Lower leg skin (tissue), 4 donors: Measurements from ENCODE around the gene KIF7. TPM values are rescaled to one million over a fixed set of nuclear protein-coding genes. Genes with fewer than 3 reads are reported as not detected.
A peak's percentile ranks its signal among the peaks of the same experiment; 100 is the strongest.

Experiments
- DNase-seq, 2 donors: peaks; one replicate each; pipeline ENCODE4 v3.0.0-alpha.2; 2019; ENCODE audit warnings: low spot score in 2 of 2
- H3K4me3 ChIP-seq: fragments of 200-600 bp; sonication (generic); 2 replicates; pipeline ENCODE4 v1.5.1; 2017; ENCODE audit warnings: mild to moderate bottlenecking, low read depth; ENCODE audit not compliant: poor library complexity, severe bottlenecking
- CTCF ChIP-seq, 3 donors: fragments of 450-650 bp; IDR thresholded peaks; one replicate each; pipeline ENCODE4 v1.5.1; 2016; ENCODE audit warnings: antibody characterized with exemption in 3 of 3, mild to moderate bottlenecking in 3 of 3, moderate library complexity in 2 of 3
- POLR2A ChIP-seq, 2 donors: fragments of 450-650 bp; IDR thresholded peaks; one replicate each; pipeline ENCODE4 v1.6.1; 2016 to 2017; ENCODE audit warnings: antibody characterized with exemption in 2 of 2, mild to moderate bottlenecking in 1 of 2, moderate library complexity in 1 of 2
- WGBS, 2 donors: methylation state at CpG; one replicate each; pipeline ENCODE4 v1.1.5; 2018; 5-methylcytosine and 5-hydroxymethylcytosine counted together
- intact Hi-C: fragments of 100-400 bp; cut with DNase I; formaldehyde crosslinking; loops from one replicate; pipeline ENCODE4 v1.15.0; 2023; ENCODE audit warnings: low total_unique reads
- total RNA-seq, 4 donors: library from RNA; depleted of rRNA; stranded (reverse); fragments of >200 nt; gene quantifications; one replicate each; pipeline ENCODE4 v1.1.0, GENCODE V29; 2016

The KIF7 gene
- total RNA-seq, 4 donors from 2014 or later: 1.3 to 3.7 (median 1.9) TPM

GRCh38 chr15:89679212-89679611 lies 23.9 kb upstream of the KIF7 start, which contains the start of gene PLIN1:
TSS of gene PLIN1 (minus strand) at chr15:89679367. CDS start at chr15:89677489, 1,878 bp downstream.
- no peak within 1 kb of the TSS for H3K4me3 ChIP-seq
- no peak for TF ChIP-seq POLR2A (IDR thresholded peaks at IDR 0.05)
- TF ChIP-seq CTCF (IDR thresholded peaks at IDR 0.05): no peak
- no peak for DNase-seq
- intact Hi-C loops: no loop called here
- 93% methylated on average over 2 of the region's 2 CpGs for WGBS, 2 donors

- 94 to 100% methylated on average over 1 of the region's 1 CpG for WGBS, 2 donors
- no peak overlapping the region for H3K4me3 ChIP-seq
These were observed 22.1 kb upstream of the KIF7 start for GRCh38 chr15:89677381-89677780.

GRCh38 chr15:89675606-89676005 lies 20.3 kb upstream of the KIF7 start:
- no peak overlapping the region for H3K4me3 ChIP-seq
- 78 to 83% methylated on average over 6 of the region's 6 CpGs for WGBS, 2 donors
- TF ChIP-seq CTCF (IDR thresholded peaks at IDR 0.05): no peak
- no peak for TF ChIP-seq POLR2A (IDR thresholded peaks at IDR 0.05)
- intact Hi-C loops: no loop called here
- no peak for DNase-seq

More at GRCh38 chr15:89677381-89677780, 22.1 kb upstream of the KIF7 start:
- DNase-seq: no peak
- TF ChIP-seq POLR2A (IDR thresholded peaks at IDR 0.05): no peak
- TF ChIP-seq CTCF (IDR thresholded peaks at IDR 0.05): no peak
- intact Hi-C loops: no loop called here

- TF ChIP-seq CTCF (IDR thresholded peaks at IDR 0.05): no peak
- TF ChIP-seq POLR2A (IDR thresholded peaks at IDR 0.05): no peak
- intact Hi-C loops: no loop called here
- DNase-seq: no peak
- no peak overlapping the region for H3K4me3 ChIP-seq
- 84 to 89% methylated on average over 4 of the region's 4 CpGs for WGBS, 2 donors
These were observed 19.3 kb upstream of the KIF7 start for GRCh38 chr15:89674526-89674925.

GRCh38 chr15:89673165-89673512 lies 17.9 kb upstream of the KIF7 start:
- intact Hi-C loops: no loop called here
- TF ChIP-seq POLR2A (IDR thresholded peaks at IDR 0.05) (no peak), CTCF (IDR thresholded peaks at IDR 0.05) (no peak)
- WGBS, 2 donors: 63 to 76% methylated on average over 12 of the region's 12 CpGs
- no peak overlapping the region for H3K4me3 ChIP-seq
- DNase-seq: peak in 1 of 2 donors; percentile 76
